Measurements from ENCODE around the gene ESYT1.

DNA sequence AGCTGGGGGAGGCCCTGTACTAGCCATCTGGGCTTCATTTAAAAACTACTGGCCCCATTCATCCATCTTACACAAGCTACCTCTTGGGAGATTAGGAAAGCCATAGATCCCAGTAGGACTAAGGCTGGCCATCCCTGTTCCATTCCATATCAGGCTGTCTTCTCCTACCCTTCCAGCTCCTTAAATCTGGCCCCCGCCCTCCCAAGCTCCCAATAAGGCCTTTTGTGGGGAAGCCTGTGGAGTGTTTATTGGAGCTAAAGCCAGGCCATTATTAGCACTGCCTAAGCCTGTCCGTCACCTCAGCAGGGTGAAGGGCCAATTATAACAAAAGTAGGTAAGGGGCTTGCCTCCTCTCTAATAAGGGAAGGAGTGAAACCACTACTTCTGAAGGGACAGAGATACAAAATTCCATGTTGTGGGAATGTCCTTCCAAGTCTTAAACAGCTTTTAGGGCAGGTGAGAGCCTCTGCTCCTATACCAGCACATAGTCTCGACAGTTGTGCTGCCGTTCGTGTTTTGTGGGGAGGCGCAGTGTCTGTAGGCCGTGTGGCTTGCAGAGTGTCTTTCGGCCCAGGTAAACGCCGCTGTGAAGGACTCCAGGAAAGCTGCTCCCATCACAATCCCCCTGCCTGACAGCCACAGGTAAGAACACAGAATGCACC, 33.8 kb downstream of the ESYT1 start:
- TF ChIP-seq, protein P1, sequence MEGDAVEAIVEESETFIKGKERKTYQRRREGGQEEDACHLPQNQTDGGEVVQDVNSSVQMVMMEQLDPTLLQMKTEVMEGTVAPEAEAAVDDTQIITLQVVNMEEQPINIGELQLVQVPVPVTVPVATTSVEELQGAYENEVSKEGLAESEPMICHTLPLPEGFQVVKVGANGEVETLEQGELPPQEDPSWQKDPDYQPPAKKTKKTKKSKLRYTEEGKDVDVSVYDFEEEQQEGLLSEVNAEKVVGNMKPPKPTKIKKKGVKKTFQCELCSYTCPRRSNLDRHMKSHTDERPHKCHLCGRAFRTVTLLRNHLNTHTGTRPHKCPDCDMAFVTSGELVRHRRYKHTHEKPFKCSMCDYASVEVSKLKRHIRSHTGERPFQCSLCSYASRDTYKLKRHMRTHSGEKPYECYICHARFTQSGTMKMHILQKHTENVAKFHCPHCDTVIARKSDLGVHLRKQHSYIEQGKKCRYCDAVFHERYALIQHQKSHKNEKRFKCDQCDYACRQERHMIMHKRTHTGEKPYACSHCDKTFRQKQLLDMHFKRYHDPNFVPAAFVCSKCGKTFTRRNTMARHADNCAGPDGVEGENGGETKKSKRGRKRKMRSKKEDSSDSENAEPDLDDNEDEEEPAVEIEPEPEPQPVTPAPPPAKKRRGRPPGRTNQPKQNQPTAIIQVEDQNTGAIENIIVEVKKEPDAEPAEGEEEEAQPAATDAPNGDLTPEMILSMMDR (IDR thresholded peaks at IDR 0.05), result no peak
- no peak for TF ChIP-seq EZH2 (IDR thresholded peaks at IDR 0.05)

All from neural progenitor cell (in vitro differentiated cells).